Measurements from ENCODE around the gene PBX2. TPM values are rescaled to one million over a fixed set of nuclear protein-coding genes. Genes with fewer than 3 reads are reported as not detected.

PBX2 gene
- total and polyA plus RNA-seq, 10 of the 15 experiments (the other 5 are each of a cell fraction or from before 2014, with no cell fraction given), result 0.84 to 66.5 (median 20.6) TPM

GRCh38 chr6:32167154-32167760, 22.7 kb downstream of the PBX2 start:
- 96% methylated on average over 29 of the region's 32 CpGs for WGBS (ENCODE audit: insufficient coverage, insufficient replicate concordance, low lambda C conversion rate, missing lambda C conversion rate)
- ChIA-PET POLR2A (no interaction called here), SMC1A (ENCODE audit: uncharacterized antibody, unreplicated experiment) (no interaction called here), RAD21 (ENCODE audit: unreplicated experiment) (no interaction called here), CTCF (no interaction called here)
- no peak overlapping the region for H2AFZ ChIP-seq (ENCODE audit: control insufficient read depth, low read depth, low read length)
- no peaks in the 10 kb centered on the region for H3K9me3 ChIP-seq (replicated peaks; ENCODE audit: control insufficient read depth, insufficient read depth, low read length)
- peaks cover 0 to 3% of the 10 kb centered on the region in 2 experiments; a peak in 1 of 4 replicates for H3K36me3 ChIP-seq (ENCODE audit: control insufficient read depth in 2 of 2, insufficient read depth in 2 of 2, low read length in 1 of 2)
- DNase-seq (ENCODE audit: low read depth, low spot score), result no peak
- H3K27ac ChIP-seq (ENCODE audit: control insufficient read depth, insufficient read depth), result no peak overlapping the region
- no peaks in the 10 kb centered on the region; the same call in 1 of the 2 replicates for H4K20me1 ChIP-seq (ENCODE audit: control insufficient read depth, insufficient read depth)
- BruUV-seq (replicated peaks), result no TSS peak
- no peak for FAIRE-seq
- H3K4me2 ChIP-seq (ENCODE audit: control insufficient read depth, insufficient read depth), result no peak overlapping the region
- H3K27me3 ChIP-seq (replicated peaks in 1 of 2; ENCODE audit: control insufficient read depth in 2 of 2, insufficient read depth in 2 of 2, low read length in 1 of 2), result no peaks in the 10 kb centered on the region
- no peak overlapping the region for H3K4me3 ChIP-seq
- H3K79me2 ChIP-seq (ENCODE audit: control insufficient read depth, insufficient read depth, low read length), result no peaks in the 10 kb centered on the region
- H3K4me1 ChIP-seq (ENCODE audit: control insufficient read depth, insufficient read depth, low read length), result no peaks in the 10 kb centered on the region
- no peak for ATAC-seq
- intact Hi-C loops (cut with micrococcal nuclease; ENCODE audit: unreplicated experiment) (no loop called here), in situ Hi-C loops (cut with MboI) (no loop called here)
- no peak for TF ChIP-seq RFX5 (IDR thresholded peaks at IDR 0.05; ENCODE audit: low read depth, low read length)
- no peak for TF ChIP-seq HDAC6 (IDR thresholded peaks at IDR 0.05; ENCODE audit: unreplicated experiment)
- no peak for TF ChIP-seq SMC3 (IDR thresholded peaks at IDR 0.05; ENCODE audit: borderline replicate concordance, low read length)
- no peak for TF ChIP-seq ZNF217 (IDR thresholded peaks at IDR 0.05)
- no peak for TF ChIP-seq BRCA1 (IDR thresholded peaks at IDR 0.05; ENCODE audit: low read depth, low read length)
- TF ChIP-seq MXI1 (IDR thresholded peaks at IDR 0.05; ENCODE audit: low read depth, low read length), result no peak
- no peak for TF ChIP-seq POU2F2 (IDR thresholded peaks at IDR 0.05; ENCODE audit: borderline replicate concordance, low read depth, low read length)
- no peak for TF ChIP-seq ZZZ3 (IDR thresholded peaks at IDR 0.05; ENCODE audit: control insufficient read depth, insufficient read length, low read depth)
- no peak for TF ChIP-seq EP300 (IDR thresholded peaks at IDR 0.05; ENCODE audit: borderline replicate concordance in 1 of 2, control insufficient read depth in 1 of 2, low read depth in 2 of 2, low read length in 2 of 2)
- H3K9ac ChIP-seq (ENCODE audit: control insufficient read depth, insufficient read depth, low read length), result no peak overlapping the region
